Natural killer cell (primary cell): ENCODE data around the gene PRRG4. TPM values are rescaled to one million over a fixed set of nuclear protein-coding genes. Genes with fewer than 3 reads are reported as not detected.
"Not testable (repeated sequence)": the region's sequence is repeated elsewhere in the genome, so short reads cannot be mapped to it uniquely, and the experiment has no call there.

Experiments used
- ATAC-seq, 3 donors: fragments of 150-1000 bp in 2 of 3; fragments of 200-7000 bp in 1 of 3; cut with Tn5 transposase; 1 replicate in 1 of 3; 2 replicates in 2 of 3; pipeline ENCODE4 v1.10.0; 2021; ENCODE audit warnings: mild to moderate bottlenecking in 2 of 3, moderate library complexity in 2 of 3
- DNase-seq, 2 donors: peaks; one replicate each; pipeline versions ENCODE4 v3.0.0 to v3.0.0-alpha.2; 2013 to 2021; ENCODE audit warnings: mixed read lengths in 1 of 2
- H3K27ac ChIP-seq: one replicate; pipeline ENCODE4 v1.5.1; 2013; ENCODE audit warnings: mild to moderate bottlenecking, low read length
- H3K27me3 ChIP-seq: one replicate; pipeline ENCODE4 v1.6.1; 2013; ENCODE audit warnings: low read length; ENCODE audit not compliant: control insufficient read depth, insufficient read depth
- H3K36me3 ChIP-seq: one replicate; pipeline ENCODE4 v1.6.1; 2013; ENCODE audit warnings: low read length; ENCODE audit not compliant: control insufficient read depth, insufficient read depth
- H3K4me1 ChIP-seq: one replicate; pipeline ENCODE4 v1.6.1; 2013; ENCODE audit warnings: low read length; ENCODE audit not compliant: control insufficient read depth, insufficient read depth
- H3K4me3 ChIP-seq: one replicate; pipeline ENCODE4 v1.5.1; 2013; ENCODE audit warnings: low read length
- H3K9me3 ChIP-seq: one replicate; pipeline ENCODE4 v1.6.1; 2013; ENCODE audit warnings: low read length; ENCODE audit not compliant: control insufficient read depth, insufficient read depth
- H3K27ac Mint-ChIP-seq, 2 donors: one replicate each; pipeline ENCODE4 v1.8.0; 2022; ENCODE audit warnings: mild to moderate bottlenecking in 2 of 2, mixed read lengths in 2 of 2, moderate library complexity in 1 of 2
- H3K27me3 Mint-ChIP-seq, 2 donors: one replicate each; pipeline ENCODE4 v1.8.0; 2022; ENCODE audit warnings: low read depth in 2 of 2, mixed read lengths in 2 of 2
- H3K36me3 Mint-ChIP-seq: one replicate; pipeline ENCODE4 v1.8.0; 2022; ENCODE audit warnings: mixed read lengths
- H3K4me1 Mint-ChIP-seq, 2 donors: one replicate each; pipeline ENCODE4 v1.8.0; 2022; ENCODE audit warnings: mixed read lengths in 2 of 2
- H3K4me3 Mint-ChIP-seq: one replicate; pipeline ENCODE4 v1.8.0; 2022; ENCODE audit warnings: mild to moderate bottlenecking, moderate library complexity, mixed read lengths
- H3K9me3 Mint-ChIP-seq, 2 donors: one replicate each; pipeline ENCODE4 v1.8.0; 2022; ENCODE audit warnings: mixed read lengths in 2 of 2
- CTCF ChIP-seq: fragments of 200-600 bp; IDR thresholded peaks from one replicate; pipeline ENCODE4 v1.8.0; 2022; ENCODE audit warnings: antibody characterized with exemption
- WGBS: methylation state at CpG from one replicate; pipeline ENCODE4 v1.1.7; 2013; ENCODE audit warnings: missing lambda C conversion rate; ENCODE audit not compliant: insufficient coverage; 5-methylcytosine and 5-hydroxymethylcytosine counted together
- intact Hi-C: fragments of 100-400 bp; cut with micrococcal nuclease; formaldehyde crosslinking; loops from one replicate; pipeline ENCODE4 v1.14.2; 2022
- total RNA-seq, 4 donors: library from RNA; stranded (reverse); fragments of 120-200 nt in 1 of 4; gene quantifications; one replicate each; pipeline versions ENCODE4 v1.2.3 to v1.2.4, GENCODE V29; 2013 to 2022

The PRRG4 gene
- total RNA-seq, 3 donors from 2014 or later (not counting 1 experiment from before 2014, with no cell fraction given), result 0.14 to 0.25 (median 0.19) TPM

GRCh38 chr11:32888384-32888710 lies 58.6 kb downstream of the PRRG4 start:
- H3K4me1 ChIP-seq, H3K27me3 Mint-ChIP-seq, H3K9me3 ChIP-seq, H3K27ac Mint-ChIP-seq, H3K27ac ChIP-seq, intact Hi-C loops, H3K9me3 Mint-ChIP-seq, H3K36me3 Mint-ChIP-seq, ATAC-seq, DNase-seq, H3K36me3 ChIP-seq, H3K4me3 ChIP-seq, H3K27me3 ChIP-seq, H3K4me3 Mint-ChIP-seq: not testable (repeated sequence)
- WGBS, result 98% methylated on average over 17 of the region's 17 CpGs
- peaks cover 9 to 11% of the 10 kb centered on the region in 2 donors for H3K4me1 Mint-ChIP-seq

GRCh38 chr11:32888805-32889204 lies 59.1 kb downstream of the PRRG4 start:
- Histone ChIP-seq H3K36me3 (no peaks in the 10 kb centered on the region), H3K27me3 (no peaks in the 10 kb centered on the region), H3K4me3 (no peak overlapping the region), H3K9me3 (no peaks in the 10 kb centered on the region), H3K4me1 (peaks cover 7% of the 10 kb centered on the region), H3K27ac (no peak overlapping the region)
- DNase-seq, result no peak
- Mint-ChIP-seq H3K36me3 (no peaks in the 10 kb centered on the region), H3K4me1 (peaks cover 12 to 13% of the 10 kb centered on the region in 2 donors), H3K27me3 (peaks cover 0 to 2% of the 10 kb centered on the region in 2 donors), H3K9me3 (no peaks in the 10 kb centered on the region), H3K4me3 (no peak overlapping the region), H3K27ac (no peak overlapping the region)
- intact Hi-C loops, result no loop called here
- no peak for TF ChIP-seq CTCF
- no peak for ATAC-seq

GRCh38 chr11:32890843-32891656 lies 61.3 kb downstream of the PRRG4 start:
- ATAC-seq (no peak), DNase-seq (no peak)
- 65% methylated on average over 9 of the region's 11 CpGs for WGBS
- TF ChIP-seq CTCF, result no peak
- Mint-ChIP-seq H3K4me1 (peaks cover 20 to 25% of the 10 kb centered on the region in 2 donors), H3K9me3 (no peaks in the 10 kb centered on the region), H3K27me3 (no peaks in the 10 kb centered on the region), H3K4me3 (peak overlapping the region; percentile 90), H3K36me3 (no peaks in the 10 kb centered on the region), H3K27ac (peak overlapping the region; percentile 81 to 93)
- H3K27me3 ChIP-seq, result no peaks in the 10 kb centered on the region
- H3K4me3 ChIP-seq, result no peak overlapping the region
- peaks cover 11% of the 10 kb centered on the region for H3K4me1 ChIP-seq
- intact Hi-C loops, result loop anchor here (5.0 to 10.0 kb wide), 3 partner anchors 126 to 1164 kb away; partner anchors contain the start of genes CAPRIN1, DEPDC7 and HIPK3
- no peaks in the 10 kb centered on the region for H3K36me3 ChIP-seq
- H3K9me3 ChIP-seq, result no peaks in the 10 kb centered on the region
- no peak overlapping the region for H3K27ac ChIP-seq

DNA sequence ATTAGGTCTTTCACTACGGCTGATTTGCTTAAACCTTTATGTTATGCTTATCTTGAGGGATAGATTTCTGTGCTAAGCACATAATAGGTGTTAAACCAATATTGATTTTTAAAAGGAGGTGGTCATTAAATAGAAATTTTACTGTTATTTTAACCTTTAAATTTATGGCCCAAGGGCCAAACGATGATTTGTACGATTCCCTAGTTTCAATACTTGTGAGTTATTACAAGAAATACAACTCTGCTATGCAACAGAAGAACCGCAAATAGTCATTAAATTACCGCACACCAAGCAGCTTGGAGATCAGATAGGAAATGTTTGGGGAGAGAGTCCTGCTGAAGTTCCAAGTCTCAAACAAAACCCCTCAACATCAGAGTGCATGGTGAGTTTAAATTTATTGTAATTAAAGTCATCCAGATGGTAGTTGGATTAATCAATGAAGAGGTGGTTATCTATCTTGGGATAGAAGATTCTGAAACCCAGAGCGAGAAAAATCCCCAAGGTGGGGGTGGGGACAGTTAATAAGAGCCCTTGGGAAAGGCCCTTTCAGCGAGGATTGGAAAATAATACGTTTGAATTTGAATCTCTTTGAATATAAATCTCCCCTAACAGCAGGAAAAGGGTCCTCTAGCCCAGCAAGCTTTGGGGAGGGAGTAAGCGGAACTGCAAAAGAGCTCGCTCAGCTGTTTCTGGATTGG lies 62.1 kb downstream of the PRRG4 start:
- Mint-ChIP-seq H3K4me1 (peaks cover 20 to 25% of the 10 kb centered on the region in 2 donors), H3K27ac (peak overlapping the region; percentile 81 to 93), H3K36me3 (no peaks in the 10 kb centered on the region), H3K9me3 (no peaks in the 10 kb centered on the region), H3K27me3 (no peaks in the 10 kb centered on the region), H3K4me3 (peak overlapping the region; percentile 90)
- Histone ChIP-seq H3K36me3 (no peaks in the 10 kb centered on the region), H3K27ac (peak overlapping the region; percentile 66), H3K27me3 (no peaks in the 10 kb centered on the region), H3K4me3 (peak overlapping the region; percentile 71), H3K9me3 (no peaks in the 10 kb centered on the region), H3K4me1 (peaks cover 11% of the 10 kb centered on the region)
- TF ChIP-seq CTCF, result no peak
- WGBS, result 34% methylated on average over 4 of the region's 10 CpGs
- ATAC-seq (no peak), DNase-seq (no peak)
- intact Hi-C loops, result loop anchor here (5.0 to 10.0 kb wide), 3 partner anchors 125 to 1163 kb away; partner anchors contain the start of genes CAPRIN1, DEPDC7 and HIPK3
